Myocyte (in vitro differentiated cells): Measurements from ENCODE around the gene IL12RB2. TPM values are rescaled to one million over a fixed set of nuclear protein-coding genes. Genes with fewer than 3 reads are reported as not detected.

Experiments used
- DNase-seq: peaks from one replicate; pipeline ENCODE4 v3.0.0-alpha.2; 2012; ENCODE audit warnings: low read depth
- total RNA-seq: library from RNA; depleted of rRNA; stranded (reverse); fragments of >200 nt; gene quantifications from 2 replicates; pipeline ENCODE4 v1.2.3, GENCODE V29; 2014

The IL12RB2 gene
- total RNA-seq, 1 donor from 2014 or later: not detected

DNA sequence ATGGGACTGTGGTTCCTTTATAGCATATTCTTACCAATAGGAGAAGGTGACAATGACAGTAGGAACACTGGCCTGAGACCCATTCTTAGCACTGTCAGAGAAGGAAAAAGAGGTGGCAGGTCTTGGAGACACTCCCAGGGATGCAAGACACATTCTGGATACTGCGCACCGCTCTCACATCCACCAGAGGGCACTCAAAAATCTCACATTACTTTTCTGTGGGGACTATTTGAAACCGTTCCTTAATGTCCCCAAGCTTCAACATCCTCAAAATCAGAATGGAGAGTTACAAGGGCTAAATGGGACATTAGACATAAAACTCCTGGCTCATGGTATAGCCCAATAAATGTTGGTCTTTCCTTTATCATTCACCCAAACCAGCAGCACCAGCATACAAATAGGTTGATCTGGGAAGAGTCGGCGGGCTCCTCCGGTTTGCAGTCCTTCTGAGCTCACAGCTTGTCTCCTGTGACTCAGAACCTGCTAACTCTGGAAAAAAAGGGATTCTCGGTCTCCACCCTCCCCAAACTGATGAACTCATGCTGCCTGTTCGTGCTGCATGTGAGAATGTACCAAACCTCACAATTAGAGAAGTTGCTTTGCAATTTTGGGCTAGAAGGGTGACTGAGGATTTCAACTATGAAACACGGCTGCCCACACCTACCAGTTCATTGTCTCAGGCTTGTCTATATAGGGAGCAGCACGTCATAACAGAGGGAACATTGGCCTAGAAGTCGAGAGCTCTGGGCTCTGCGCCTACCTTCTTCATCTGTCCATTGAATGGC lies 40.2 kb downstream of the IL12RB2 start:
- peak; percentile 69 for DNase-seq

DNA sequence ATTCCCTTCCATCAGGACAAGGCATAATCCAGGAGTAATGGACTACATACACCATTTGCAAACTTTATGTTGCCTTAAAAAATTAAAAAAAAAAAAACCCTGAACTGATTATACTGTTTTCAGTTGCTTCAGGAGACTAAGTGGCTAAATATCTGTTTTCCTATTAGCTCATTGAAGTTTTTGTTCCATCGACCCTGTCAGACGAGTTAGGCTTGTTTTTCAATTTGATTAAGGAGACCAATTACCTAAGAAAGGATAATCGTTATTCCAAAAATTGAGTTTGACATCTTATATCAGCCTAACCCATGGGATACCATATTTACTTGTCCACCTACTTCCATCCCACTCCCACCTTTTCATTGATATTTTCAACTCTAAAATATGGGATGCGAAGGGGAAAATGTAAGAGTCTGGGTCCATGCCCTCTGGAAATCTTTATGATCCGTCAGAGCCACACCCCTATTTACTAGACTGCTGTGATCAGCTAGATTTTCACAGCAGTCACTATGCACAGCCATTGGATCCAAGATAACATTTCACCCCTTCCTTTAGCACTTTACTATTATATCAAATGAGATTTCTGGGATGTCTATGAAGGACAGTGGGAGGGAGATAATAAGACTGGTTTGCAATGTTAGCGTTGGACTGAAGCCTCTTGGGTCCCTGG lies 41.0 kb downstream of the IL12RB2 start:
- DNase-seq: no peak

DNA sequence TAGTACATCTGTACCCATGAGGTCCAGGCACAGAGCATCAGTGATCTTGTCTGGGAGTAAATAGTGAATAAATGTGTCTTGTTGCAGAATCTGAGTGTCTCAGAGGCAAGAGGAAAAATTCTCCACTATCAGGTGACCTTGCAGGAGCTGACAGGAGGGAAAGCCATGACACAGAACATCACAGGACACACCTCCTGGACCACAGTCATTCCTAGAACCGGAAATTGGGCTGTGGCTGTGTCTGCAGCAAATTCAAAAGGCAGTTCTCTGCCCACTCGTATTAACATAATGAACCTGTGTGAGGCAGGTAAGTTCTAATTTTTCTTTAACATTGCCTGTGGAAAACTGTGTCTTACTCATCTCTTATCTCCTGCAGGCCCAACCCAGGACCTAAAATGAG lies 43.1 kb downstream of the IL12RB2 start:
- no peak for DNase-seq

DNA sequence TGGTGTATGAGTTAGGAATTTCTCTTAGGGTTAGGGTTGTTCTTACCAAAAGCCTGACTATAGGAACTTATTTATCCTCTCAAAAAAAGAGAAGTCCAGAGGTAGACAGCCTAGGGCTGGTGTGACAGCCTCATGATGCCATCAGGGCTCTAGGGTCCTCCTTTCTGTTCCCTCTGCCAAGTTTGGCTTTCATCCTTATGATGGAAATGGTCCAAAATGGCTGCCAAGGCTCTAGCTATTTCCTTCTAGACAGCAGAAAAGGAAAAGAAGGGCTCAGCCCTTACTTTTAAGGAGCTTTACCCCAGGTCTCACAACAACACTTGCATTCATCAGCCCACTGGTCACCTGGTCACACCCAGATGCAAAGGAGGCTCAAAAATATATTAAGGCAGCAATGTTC lies 44.5 kb downstream of the IL12RB2 start:
- no peak for DNase-seq

DNA sequence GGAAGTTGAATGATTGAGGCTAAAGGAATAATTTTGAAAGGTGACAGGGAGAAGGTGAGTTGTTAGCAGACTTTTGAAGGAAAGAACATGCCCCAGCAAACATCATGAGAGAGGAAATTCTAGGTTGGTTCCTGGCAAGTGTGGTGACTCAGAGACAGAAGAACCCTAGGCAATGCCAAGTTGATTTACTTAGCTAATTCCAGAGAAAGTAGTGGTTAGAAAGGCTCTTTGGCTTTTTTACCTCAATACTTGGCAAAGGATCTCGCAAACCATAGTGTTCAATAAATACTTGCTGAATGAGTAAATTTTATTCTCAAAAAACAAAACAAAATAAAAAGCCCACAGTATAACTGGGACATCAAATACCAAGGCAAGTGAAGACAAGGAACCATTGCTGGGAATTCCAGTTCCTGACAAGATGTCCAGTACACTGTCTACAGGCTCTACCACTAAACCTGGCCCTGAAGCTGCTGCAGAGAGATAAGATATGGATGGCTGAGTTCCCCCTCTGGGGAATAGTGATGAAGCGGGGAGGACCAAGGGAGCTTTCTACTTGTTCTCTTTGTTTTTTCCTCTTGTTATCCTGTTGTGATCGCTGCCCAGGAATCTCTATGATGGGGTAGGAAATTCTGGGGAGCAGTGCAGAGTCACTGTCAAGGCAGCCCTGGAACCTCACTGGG lies 48.2 kb downstream of the IL12RB2 start:
- DNase-seq: peak; percentile 30

DNA sequence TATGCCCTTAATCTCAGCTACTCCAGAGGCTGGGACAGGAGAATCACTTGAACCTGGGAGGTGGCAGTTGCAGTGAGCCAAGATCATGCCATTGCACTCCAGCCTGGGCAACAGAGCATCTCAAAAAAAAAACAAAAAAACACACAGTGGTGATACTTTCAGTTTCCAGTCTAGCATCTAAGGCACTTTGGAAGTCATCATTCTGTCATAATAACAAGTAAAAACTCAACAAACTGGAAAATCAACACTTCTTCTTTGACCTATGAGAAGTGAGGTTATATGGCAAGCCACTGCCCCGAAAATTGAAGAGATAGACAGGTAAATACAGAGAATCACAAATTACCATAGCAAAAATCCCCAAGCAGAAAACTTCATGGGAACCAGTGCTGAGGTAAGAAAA lies 51.9 kb downstream of the IL12RB2 start:
- DNase-seq: no peak

DNA sequence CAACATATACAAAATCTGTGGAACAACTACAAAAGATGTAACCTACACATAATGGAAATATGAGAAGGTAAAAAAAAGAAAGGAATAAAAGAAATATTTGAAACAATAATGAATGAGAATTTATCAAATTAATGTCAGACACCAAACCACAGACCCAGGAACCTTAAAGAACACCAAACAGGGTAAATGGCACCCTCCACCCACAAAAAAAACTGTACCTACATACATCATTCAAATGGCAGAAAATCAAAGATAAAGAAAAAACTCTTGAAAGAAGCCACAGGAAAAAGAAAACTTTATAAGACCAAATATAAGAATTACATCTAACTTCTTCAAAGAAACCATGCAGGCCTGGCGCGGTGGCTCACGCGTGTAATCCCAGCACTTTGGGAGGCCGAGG lies 54.0 kb downstream of the IL12RB2 start:
- DNase-seq: no peak

DNA sequence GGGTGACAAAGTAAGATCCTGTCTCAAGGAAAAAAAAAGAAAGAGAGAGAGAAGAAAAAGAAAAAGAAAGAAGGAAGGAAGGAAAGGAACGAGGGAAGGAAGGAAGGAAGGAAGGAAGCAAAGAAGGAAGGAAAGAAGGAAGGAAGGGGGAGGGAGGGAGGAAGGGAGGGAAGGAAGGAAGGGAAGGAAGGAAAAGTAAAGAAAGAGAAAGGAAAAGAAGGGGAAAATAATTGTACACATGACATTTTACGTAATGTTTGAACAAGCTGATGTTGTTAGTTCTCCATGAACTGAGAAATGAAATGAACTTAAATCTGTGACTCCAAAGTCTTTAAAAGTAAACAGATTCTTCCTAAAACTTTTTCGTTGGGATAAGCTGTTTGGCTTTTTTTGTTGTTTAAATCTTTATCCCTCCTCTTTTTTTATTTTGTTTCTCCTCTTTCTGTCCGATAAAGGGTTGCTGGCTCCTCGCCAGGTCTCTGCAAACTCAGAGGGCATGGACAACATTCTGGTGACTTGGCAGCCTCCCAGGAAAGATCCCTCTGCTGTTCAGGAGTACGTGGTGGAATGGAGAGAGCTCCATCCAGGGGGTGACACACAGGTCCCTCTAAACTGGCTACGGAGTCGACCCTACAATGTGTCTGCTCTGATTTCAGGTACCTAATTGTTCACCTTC lies 59.8 kb downstream of the IL12RB2 start:
- peak; percentile 62 for DNase-seq

DNA sequence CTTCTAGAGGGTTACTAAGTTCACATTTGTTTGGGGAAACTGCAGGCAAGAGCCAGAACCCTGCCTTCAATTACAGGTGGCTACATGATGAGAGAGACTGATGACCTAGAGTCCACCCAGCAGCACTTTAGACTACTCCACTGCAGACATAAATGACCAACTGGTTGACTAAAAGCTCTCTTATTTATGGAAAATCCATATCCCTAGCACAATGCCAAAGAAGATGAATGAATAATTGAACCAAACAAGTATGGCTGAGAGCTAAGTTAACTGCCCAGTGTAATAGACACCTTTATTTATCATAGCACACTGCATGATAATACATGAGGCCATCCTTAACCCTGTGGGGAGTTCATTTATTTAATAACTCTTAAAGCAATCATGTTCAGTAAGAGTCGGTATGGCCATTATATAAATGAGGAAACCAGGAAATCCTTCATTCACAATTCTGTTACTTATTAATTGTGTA lies 60.4 kb downstream of the IL12RB2 start:
- no peak for DNase-seq

DNA sequence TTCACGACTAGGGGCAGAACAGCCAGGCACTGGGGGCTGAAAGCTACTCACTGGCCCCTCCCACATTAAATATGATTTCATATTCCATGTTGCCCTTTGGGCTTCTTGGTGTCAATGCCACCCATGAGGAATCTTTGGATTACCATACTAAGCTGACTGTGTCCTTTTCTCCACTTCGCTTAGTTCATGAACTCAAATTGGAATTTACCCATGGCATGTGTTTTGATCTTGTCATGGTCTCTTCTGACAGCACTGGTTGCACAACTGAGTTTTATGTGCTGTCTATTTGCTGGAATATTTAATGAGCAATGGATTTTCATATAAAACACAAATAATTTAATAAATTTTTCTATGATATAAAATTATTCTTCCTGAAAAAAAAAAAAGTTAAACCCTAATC lies 63.4 kb downstream of the IL12RB2 start:
- no peak for DNase-seq

DNA sequence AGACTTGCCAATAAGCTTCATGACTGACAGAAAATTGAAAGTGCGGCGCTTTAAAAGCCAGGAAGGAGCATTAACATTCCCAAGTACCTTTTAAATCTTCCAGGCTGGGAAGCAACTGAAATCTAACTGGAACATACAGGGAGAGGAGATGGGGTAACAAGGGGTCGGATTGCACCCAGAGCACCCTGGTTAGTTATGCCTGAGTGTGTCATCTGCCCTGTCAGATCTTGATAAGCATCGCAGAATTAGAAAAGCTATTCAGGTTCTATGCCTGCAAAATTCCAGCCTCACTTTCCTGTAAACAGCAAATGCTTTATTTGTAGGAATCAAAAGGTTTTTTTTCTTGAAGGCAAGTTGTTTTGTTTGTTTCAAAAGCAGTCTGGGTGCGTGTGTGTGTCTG lies 64.0 kb downstream of the IL12RB2 start:
- DNase-seq: no peak

DNA sequence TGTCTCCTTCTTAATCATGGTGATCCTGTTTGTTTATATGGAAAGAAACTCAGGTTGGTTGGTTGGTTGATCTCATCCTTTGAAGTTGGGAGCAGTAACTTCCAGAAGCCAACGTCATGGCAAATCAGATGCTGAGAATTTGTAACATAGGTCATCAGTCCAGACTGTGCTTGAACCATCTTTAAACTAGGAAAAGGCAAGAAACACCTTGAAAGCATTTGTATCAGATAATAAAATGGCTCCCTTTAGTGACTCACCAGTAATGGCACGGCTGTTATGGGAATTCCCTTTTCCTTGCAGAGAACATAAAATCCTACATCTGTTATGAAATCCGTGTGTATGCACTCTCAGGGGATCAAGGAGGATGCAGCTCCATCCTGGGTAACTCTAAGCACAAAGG lies 64.5 kb downstream of the IL12RB2 start:
- DNase-seq: no peak

DNA sequence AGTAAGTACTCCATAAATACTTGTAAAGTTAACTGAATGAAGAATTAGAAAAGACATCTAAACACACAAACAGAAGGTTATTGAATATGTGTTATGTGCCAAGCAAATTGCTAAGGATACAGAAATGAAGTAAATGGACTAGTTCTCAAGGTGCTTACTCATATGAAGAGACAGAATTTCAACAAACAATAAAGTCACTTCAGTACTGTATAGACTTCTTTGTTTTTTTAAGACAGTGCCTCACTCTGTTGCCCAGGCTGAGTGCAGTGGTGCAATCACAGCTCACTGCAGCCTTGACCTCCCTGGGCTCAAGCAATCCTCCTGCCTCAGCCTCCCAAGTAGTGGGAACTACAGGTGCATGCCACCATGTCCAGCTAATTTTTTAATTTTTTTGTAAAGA lies 65.2 kb downstream of the IL12RB2 start:
- DNase-seq: no peak

DNA sequence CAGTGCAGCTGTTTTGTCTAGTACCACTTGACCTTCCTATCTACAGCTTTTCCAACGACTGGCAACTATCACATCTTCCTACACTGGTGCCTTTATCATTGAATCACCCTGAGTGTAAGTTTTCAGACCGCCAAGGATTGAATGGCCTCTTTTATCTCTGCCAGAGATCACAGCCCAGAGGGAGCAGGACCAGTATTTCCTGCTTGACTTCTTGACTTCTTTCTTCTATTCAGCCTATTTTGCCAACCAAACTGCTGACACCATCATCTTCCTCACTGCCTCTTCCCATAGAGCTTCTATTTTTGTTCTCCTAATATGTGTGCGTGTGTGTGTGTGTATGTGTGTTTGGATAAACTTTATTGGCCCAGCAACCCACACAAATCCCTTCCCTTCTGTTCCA lies 68.7 kb downstream of the IL12RB2 start:
- no peak for DNase-seq

DNA sequence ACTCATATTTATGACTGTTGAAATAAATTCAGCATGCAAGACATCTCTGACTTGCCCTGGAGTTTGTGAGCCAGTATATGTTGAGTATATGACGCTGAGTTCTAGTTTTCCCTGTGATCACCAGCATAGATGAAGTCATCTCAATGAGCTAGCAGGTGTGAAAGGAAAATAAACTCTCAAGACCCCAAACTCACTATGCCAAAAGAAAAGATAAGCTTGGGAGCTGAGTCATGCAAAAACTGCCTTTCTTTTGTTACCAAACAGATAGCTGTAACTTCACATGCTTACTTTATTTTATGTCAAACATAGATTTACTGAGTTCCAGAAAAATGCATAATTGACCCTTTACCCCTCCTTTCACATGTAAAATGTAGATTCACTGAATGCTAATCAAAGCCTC lies 69.6 kb downstream of the IL12RB2 start:
- no peak for DNase-seq

DNA sequence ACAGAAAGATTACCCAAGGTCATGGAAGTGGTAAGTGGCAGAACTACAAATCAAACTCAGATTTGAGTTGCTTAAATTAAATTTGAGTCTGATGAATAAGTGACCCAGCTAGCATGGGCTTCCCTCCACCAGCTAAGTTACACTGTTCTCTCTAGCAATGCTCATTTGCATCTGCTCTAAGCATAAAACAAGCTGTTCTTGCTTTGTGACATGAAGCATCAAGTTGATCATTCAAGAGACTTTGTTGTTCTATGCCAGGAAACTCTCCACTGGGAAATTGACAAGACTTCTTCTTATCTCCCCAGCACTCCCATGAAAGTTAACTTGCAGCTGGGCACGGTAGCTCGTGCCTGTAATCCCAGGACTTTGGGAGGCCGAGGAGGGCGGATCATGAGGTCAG lies 73.5 kb downstream of the IL12RB2 start:
- no peak for DNase-seq

DNA sequence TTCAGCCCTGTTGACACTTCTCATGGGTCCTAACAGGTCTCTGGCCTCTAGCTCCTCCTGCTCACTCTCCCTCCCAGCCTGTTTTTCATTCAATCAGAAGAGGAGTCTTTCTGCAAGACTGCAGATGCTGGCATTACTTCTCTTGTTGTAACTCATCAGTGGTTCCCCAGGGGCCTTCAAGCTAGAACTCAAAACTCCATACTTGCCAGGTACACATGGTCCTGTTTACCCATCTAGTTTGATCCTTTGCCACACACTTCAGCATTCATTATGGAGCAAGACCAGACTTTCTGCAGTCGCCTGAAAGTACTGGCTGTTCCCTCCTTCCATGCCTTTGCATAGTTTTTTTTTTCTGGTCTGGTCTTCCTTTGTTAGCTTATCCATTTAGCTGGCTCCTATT lies 74.6 kb downstream of the IL12RB2 start:
- no peak for DNase-seq

DNA sequence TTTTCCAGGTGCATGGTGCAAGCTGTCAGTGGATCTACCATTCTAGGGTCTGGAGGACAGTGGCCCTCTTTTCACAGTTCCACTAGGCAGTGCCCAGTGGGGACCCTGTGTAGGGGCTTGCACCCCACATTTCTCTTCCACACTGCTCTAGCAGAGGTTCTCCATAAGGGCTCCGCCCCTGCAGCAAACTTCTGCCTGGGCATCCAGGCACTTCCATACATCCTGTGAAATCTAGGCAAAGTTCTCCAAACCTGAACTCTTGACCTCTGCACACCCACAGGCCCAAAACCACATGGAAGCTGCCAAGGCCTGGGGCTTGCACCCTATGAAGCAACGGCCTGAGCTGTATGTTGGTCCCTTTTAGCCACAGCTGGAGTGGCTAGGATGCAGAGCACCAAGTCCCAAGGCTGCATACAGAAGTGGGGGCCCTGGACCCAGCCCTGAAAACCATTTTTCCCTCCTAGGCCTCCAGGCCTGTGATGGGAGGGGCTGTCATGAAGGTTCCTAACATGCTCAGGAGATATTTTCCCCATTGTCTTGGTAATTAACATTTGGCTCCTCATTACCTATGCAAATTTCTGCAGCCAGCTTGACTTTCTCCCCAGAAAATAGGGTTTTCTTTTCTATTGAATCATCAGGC lies 76.4 kb downstream of the IL12RB2 start:
- no peak for DNase-seq

DNA sequence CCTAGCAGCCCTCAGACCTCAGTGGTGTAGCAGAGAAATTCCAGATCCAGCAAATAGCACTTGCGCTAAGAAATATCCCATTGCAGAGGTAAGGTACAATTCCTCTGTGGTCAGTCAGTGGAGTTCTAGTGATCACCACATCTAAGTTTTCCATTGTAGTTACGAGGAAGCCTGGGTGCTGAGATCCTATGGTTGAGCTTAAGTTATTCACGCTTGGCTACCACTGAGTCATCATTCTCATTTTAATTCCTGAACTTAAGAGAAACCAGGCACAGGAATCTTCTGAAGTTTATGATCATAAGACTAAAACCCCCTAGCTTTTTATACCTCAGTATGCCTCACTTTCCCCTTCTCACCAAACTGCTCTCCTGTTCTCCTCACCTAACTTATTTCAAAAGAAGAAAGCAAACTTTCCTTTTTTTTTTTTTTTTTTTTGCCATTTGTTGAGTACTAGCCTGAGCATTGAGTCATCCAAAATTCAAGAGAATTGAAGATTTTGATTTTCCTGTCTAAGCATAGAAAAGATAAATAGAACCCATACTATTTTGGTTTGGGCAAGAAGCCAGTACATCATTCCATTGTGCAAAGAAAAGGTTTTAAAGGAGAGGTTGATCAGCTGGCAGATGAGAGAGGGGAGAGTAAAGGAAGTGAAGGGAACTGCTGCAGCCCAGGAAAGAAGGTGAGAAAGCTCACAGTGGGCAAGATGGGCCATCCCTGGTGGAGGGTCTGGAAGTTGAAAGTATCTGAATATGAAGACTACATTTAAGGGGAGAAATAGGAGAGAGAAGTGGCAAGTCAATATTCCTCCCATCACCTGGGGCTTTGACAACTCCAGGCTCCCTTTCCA lies 82.6 kb downstream of the IL12RB2 start:
- peak; percentile 18 for DNase-seq

DNA sequence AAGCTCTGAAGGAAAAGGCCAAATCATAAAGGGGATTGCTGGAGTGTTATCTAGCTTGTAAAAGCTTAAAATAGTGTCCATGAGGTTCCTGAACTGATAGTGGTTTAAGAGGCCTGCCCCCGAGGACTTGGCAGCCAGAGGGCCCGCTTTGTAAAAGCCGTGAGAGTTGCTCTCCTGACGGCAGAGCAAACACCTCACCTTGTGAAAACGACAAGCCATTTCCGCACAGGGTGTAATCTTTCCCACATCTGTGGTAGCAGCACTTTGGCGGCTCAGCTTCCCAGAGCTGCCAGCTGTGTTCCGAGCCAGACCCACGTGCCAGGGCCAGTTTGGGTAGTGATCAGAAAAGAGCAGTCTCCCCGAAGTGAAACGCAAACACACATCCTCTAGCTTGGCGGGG lies 85.6 kb downstream of the IL12RB2 start:
- DNase-seq: no peak
